Mesenteric fat pad (tissue), 1 donor: ENCODE results near the gene OXNAD1. TPM values are rescaled to one million over a fixed set of nuclear protein-coding genes. Genes with fewer than 3 reads are reported as not detected.
"Not testable (repeated sequence)": the region's sequence is repeated elsewhere in the genome, so short reads cannot be mapped to it uniquely, and the experiment has no call there.

Experiments
- DNase-seq: peaks from one replicate; pipeline ENCODE4 v3.0.0-alpha.2; 2020; ENCODE audit warnings: low spot score
- total RNA-seq: library from RNA; stranded (reverse); fragmentation: NEBNext Ultra II Directional; extraction: Animal tissue kit (Norgen Biotek cat#: 25700); gene quantifications from one replicate; pipeline ENCODE4 v1.2.1, GENCODE V29; 2021
- donor health status: DM: yes; HTN: yes; CAD: no.

Gene OXNAD1
- total RNA-seq, 1 donor from 2014 or later: 14.3 TPM

DNA sequence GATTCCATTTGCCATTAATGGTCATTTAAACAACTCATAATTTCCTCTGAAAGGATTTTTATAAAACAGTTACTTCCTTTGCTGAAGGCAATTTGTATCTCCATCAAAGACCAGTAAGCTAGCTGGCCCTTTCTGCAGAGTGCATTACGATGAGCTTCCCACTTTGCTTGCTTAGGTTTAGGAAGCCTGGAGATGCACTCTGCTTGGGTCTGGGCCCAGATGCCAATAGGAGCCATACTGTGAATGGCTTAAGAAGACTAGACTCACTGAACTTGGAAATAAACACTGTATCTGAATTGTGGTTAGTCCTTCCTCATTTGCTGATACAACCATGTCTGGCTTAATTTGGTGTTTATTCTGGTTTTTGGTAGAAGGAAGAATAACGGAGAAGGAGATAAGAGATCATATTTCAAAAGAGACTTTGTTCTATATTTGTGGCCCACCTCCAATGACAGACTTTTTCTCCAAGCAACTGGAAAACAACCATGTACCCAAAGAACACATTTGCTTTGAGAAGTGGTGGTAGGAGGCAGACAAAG is 38.1 kb downstream of the OXNAD1 start:
- DNase-seq: no peak

DNA sequence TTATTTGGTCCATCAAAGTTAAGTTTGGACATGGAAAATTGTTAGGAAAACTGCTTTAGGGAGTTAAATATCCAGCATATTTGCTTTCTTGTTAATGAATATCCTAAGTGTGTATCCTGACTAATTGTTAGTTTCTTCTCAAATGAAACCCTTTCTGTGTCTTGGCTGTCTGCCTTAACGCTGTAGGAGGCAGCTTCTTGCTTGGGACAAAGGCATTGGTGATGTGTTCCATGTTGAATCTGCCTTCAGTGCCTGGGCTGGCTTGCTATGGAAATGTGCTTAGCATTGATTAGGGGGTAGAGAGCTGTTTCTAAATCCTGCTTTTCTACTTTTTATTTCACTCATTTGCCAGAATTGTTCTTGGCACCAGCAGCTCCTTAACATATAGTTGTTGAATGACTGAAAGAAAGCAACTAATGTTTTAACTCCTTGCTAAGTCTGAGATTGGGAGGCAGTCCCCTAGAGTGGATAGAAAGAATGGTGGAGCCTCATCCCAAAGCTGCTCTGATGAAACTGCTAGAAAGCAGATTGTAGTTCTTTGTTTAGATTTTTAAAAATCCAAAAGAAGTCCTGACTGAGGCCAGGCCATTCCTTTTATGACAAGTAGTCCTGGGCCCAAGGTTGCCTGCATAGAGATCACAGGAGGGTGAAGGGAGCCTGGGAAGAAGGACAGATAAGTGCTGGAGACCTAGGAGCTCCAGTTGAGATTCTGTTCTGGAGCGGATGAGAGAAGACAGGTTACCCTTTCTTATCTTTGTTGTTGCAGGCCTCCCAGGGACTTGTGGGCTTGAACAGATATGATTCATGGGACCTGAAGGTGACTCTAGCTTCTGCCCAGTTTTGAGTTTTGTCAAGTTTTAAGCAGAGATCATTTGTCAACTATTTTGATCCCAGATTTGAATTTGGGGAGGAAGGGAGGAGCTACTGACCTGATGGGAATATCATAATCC is 39.3 kb downstream of the OXNAD1 start:
- no peak for DNase-seq

DNA sequence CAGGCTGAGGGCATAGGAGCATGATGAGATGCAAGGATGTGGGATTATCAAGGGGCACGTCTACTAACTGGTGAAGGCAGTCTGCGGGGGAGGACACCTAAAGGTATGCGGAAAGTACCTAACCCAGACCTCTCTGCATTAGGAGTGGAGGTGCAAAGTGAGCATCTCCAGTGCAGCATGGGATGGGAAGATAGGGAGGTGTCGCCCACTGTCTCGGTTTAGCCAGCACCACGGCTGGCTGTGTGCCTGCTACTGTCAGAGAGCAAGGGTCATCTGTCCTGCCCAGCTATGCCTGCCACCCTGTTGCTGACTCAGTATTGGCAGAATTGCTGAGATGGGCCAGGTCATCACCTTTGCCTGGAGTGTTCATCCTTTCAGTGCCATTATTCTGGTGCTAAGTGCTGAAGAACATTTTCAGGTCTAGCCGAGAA is 40.1 kb downstream of the OXNAD1 start:
- DNase-seq: no peak

DNA sequence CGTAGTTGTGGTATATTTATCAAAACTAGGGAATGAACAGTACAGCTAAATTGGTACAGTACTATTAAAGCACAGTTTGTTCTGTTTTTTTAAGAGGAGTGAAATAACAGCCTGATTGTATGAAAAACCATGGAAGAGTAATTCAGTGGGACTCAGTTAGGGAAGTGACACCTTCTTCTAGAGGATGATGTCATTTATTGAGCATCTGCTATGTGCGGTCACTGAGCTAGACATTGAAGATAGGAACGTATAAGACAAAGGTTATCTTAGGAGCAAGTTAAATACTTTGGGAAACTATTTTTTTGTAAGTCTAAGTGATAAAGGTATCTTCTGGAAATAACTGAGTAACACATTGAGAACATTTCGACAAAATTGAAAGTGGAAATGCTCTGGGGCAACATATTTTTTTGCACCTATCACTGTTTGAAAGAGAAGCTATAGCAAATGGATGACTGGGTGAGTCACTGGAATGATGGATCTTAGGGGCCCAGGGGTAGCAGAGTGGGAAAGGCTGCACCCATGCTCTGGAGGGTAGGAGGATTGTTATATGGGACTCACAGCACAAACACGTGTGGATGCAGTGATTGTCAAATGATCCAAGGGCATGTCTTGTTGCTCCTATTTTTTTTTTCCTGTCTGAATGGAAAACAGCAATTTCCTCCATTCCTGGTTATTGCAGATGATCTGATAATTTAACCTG is 43.0 kb downstream of the OXNAD1 start:
- no peak for DNase-seq

DNA sequence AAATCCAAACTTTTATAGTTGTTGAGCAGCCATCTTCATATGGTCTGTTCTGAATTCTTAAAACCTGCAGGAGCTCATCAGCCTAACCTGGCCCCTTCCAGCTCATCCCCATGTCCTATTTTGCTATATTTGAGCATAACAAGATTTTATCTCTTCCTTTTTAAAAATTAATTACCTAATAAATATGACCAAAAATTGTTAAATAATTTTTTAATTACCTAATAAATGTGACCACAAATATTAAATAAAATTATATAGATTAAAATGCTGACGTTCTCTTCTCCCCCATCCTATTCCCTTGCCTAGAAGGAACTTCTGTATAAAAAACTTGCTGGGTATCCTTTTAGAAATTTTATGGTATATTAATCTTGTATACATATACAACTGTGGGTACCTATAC is 43.7 kb downstream of the OXNAD1 start:
- no peak for DNase-seq

DNA sequence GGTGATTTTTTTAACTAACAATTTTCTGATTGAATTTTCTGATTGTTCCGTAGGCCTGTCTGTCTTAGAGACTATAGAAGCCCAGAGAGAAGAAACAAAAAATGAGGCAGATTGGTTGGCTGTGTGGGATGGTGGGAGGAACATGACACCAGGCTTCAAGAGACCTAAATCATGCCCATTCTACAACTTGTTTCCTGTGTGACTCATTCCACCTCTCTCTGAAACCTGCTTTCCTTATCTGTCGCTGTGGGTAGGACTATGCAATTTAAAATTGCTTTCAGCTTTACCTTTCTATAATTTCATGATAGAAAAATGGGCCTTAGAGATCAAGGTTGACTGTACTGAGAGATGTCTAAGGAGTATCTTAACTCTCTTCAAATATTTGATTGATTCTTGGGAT is 44.5 kb downstream of the OXNAD1 start:
- no peak for DNase-seq

DNA sequence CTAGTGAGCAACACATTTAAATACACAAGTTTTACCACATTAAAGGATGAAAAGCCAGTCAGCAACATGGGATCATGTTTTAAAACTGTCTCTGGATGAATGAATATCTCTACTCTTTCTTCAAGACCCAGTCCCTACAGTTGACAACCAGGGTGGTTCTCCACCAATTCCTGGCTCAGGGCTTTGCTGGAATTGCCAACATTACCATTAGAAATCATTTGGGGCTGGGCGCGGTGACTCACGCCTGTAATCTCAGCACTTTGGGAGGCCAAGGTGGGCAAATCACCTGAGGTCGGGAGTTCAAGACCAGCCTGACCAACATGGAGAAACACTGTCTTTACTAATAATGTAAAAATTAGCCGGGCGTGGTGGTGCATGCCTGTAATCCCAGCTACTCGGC is 45.5 kb downstream of the OXNAD1 start:
- DNase-seq: not testable (repeated sequence)

DNA sequence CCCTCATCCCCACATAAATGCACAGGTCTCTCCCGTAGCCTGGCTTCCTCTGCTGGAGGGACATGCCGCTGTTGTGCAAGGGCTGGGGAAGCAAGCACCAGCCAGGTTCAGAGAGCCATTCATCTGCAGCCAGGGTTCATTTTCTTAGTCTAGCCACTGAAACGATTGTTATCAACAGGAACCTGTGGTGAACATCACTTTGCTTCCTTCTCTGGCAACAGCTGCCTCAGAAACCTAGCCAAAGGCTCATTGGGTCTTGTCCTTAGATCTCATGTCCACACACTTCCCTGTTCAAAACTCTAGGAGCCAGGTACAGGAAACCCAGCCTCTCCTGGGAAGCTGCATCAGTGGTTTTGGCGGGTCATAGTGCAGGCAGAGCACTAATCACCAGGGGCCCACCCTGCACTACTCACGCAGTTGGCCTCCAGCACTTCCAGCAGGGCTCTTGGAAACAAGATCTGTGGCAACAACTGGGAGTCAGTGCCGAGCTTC is 47.0 kb downstream of the OXNAD1 start:
- DNase-seq: no peak

DNA sequence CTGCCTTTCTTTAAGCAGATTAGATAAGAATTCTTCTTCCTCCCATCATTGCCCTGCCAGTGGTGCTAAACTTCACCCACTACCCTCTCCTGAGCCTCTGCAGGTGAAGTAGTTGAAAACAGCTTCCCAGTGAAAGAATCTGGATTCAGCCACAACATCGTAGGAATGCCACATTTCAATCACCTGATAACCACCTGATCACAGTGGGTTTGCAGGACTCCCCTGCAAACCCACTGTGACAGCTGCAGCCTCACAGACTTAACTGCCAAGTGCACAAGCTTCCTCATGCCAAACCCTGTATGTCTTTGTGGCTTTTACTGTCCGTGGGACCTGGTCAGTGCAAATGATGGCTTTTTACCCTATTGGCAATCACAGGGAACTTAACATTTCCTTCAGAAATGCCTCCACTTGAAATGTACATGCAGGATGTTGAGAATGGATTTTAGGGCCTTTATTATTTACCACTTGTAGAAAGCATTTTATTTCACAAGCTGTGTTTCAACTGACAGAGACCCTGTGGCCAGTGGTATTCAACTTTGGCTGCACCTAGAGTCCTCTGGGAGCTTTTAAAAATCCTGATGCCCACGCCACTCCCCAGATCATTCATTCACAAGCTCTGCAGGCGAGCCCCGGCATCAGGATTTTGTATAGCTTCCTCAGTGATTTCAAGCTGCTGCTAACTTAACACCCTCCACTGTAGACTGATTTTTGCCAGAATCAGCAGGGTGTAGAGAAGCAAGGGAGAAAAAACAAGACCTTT is 49.1 kb downstream of the OXNAD1 start:
- DNase-seq: no peak

DNA sequence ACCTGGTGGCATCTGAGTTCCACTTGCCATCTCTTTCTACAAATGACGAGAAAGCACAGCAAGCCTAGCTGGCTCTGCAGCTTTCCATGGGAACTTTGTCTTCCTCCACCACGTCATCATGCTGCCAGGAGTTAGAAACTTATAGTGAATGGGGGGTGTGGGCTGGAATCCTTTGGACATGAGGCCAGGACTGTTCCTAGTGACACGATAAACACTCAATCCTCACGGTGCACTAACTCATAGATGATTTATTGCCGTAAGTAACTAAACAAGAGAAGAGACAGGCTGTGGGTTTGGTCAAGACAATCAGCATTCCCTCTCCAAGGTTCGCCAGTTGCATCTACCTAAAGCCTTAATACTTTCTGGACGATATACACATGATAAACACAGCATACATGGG is 50.6 kb downstream of the OXNAD1 start:
- DNase-seq: no peak

DNA sequence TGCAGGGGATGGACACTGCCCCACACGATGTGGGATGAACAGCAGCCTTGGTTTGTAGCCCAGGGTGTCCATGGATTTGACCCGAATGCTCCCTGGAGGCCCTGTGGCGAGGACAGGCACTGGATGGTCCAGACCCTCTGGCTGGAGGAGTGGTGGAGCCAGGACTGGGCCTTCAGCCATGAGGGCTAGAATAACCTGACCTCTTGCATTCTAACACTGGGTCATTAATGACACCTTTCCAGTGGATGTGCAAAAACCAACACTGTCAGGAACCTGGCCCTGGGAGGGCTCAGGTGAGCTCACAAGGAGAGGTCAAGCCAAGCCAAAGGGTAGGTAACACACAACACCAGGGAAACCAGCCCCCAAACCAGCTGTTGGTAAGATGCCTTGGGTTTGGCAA is 51.4 kb downstream of the OXNAD1 start:
- no peak for DNase-seq

DNA sequence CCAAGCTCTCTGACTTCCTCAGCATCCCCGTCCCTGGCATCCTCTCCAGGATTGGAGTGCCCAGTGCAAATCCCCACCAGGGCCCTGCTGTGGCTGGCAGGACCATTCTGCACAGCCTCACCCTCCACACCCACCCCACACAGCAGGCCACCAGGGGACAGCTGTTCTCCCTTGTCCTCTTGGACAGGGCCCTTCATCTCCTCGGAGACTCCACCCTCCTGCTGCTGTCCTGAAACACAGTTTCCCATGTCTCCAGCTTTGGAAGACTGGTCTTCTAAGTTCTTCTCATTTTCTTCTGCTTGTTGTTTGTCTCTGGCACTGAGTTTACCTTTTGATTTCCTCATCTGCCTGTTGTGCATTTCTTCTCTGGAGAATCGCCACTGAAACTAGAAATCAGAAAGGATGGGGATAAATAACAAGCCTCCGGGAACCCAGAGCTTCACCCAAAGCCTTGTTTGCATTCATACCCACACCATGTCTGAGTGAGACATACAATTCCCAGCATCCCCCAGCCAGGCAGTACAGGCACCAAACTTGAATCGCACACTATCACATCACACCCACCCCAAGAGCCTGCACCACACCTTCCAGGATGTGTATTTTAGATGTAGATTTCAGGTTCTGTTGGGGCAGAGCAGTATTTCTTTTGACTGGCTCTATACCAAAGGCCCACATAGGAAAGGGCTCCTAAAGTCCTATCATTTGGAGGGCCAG is 52.0 kb downstream of the OXNAD1 start:
- DNase-seq: no peak

DNA sequence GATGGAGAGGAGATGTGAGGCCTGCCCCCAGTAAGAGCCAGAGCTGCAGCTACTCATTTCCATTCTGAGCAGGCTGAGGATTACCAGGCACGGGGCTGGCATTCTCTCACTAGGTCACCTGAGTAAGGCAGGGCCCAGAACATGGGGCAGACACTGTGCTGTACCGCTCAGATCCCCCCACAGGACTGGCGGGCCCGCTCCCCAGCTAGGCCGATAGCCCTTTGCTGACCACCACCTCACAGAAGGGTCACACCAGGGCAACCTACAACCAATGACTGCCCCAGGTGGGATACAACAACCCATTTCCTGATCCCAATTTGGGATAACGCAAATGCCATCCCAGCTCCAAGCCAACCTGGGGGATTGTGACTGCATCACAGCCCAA is 52.5 kb downstream of the OXNAD1 start:
- no peak for DNase-seq

DNA sequence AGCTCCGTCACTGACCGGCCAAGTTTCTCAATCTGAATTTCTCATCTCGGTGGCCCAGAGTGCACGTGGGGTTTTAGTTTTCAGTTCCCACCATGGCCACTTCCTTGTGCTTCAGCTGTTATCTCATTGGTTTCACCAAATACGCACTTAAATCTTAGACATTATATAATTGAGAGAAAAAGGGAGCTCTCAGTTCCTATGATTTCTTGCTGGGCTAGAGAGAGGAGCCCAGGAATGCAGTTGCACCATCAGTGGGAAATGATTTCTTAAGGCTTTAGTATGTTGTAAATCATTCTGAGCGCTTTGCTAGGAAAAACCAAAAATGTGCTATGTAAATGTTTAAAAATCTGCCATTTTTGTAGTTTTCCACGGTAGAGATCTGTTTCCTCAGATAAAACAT is 53.2 kb downstream of the OXNAD1 start:
- no peak for DNase-seq

DNA sequence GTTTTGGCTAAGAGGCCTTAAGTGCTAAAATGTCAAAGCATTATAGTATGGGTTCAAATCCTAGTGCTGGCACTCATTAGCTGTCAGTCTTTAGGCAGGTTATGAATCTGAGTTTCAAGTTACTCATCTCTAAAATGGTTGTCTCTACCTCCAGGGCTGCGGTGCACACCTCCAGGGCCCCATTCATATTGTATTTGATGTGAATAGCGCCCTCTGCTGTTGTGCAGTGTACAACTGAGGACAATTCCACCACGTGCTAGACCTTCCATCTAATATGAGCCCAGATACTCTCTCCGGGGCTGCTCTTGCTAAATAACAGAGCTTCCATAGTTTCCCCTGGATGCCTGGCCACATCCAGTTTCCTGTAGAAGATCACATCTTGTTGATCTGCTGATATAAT is 54.3 kb downstream of the OXNAD1 start:
- no peak for DNase-seq

DNA sequence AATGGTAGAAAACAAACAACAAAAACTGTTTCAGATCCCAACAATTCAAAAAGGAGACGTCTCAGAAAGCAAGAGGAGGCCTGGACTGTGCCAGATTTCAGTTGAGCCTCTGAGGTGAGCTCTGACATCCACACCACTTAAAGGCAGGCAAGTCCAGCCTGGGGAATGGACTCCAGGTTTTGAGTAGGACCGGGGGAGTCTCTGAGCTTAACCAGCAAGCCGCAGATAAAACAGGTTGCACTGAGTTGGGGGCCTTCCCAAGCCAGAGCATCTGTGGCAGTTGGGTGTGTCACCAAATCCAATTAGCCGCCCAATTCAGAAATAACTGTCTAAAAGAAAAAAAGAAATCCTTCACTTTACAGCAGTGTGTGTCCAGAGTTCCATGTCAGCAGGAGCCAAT is 54.7 kb downstream of the OXNAD1 start:
- no peak for DNase-seq

DNA sequence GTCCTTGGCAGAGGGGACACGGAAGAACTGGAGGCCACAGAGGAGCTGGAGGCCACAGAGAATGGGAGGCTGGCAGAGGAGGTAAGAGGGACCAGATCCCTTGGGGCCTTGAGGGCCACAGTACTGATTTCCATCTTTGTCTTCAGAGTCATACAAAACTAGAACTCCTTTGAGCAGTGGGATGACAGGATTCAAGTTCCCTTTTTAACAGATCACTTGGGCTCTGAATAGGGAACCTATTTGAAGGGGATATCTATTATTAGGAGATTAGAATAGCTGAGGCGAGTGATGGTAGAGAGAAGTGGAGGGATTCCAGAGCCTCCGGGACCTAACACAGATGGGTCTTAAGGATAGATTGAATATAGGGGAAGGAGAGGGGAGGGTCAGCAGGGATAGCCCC is 55.7 kb downstream of the OXNAD1 start:
- DNase-seq: no peak

DNA sequence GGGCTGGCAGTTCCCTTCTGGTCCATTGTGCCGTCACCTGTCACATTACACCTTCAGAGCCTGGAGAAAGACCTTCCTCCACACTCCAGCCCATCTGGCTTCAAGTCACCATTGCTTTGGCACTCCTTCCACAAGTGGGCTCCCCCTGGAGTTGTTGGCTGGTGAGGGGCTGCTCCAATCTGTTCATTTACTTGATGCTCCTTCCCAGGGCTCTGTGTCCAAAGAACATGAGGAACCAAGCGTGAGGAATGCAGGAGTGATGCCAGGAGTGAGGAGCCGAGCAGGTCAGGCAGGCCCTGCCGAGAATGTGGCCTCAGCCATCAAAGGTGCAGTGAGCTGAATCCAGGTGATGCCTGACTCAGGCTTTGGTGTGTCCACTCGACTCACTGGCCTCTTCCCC is 57.2 kb downstream of the OXNAD1 start:
- no peak for DNase-seq

DNA sequence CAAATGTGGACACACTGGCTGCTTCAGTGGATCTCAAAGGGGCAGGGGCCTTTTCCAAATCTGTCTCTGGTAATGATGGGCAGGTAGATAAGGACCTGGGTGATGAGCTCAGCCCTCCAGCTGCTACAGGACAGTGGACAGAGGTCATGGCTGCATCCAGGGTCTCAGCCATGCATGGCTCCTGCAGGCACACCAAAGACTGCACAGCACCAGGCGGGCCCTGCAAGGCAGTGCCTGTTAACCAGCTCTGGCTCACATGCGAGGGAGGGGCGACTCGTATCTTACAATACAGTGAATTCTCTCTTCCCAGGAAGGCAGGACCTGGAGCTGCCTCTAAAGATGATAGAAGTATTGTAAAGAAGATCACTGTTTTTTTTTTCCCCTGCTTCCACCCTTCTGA is 58.7 kb downstream of the OXNAD1 start:
- no peak for DNase-seq

DNA sequence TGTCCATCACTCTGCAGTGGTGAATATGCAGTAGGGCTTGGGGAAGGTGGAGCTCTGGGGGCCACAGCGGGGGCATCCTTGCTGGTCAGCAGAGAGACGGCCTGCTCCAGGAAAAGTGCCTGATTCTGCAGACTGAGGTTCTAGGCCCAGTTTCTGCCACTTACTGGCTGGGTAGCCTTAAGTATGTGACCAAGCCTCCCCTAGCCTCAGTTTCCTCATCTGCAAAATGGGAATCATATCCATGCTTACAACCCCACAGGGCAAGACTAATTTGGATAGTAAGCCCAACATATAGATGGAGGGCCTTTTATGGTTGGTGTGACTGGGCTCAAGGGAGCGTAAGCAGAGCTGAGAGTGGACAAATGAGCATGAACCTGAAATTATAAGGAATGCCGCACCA is 60.8 kb downstream of the OXNAD1 start:
- DNase-seq: no peak
